Right lobe of liver (tissue), 4 donors: ENCODE data around the gene UNC80.

Experiments
- CTCF ChIP-seq, 4 donors: fragments of 200-600 bp in 3 of 4; fragments of 450-650 bp in 1 of 4; IDR thresholded peaks; one replicate each; pipeline versions ENCODE4 v1.5.1 to v1.8.0; 2016 to 2022; ENCODE audit warnings: antibody characterized with exemption in 4 of 4, mild to moderate bottlenecking in 2 of 4
- POLR2A ChIP-seq: fragments of 450-650 bp; IDR thresholded peaks from one replicate; pipeline ENCODE4 v1.6.1; 2017; ENCODE audit warnings: antibody characterized with exemption, mild to moderate bottlenecking
- donor health status: DM: no; HTN: no; CAD: no.
- donor health status: DM: no; HTN: no; CAD: no.
- donor health status: DM: no; HTN: yes; CAD: no.

DNA sequence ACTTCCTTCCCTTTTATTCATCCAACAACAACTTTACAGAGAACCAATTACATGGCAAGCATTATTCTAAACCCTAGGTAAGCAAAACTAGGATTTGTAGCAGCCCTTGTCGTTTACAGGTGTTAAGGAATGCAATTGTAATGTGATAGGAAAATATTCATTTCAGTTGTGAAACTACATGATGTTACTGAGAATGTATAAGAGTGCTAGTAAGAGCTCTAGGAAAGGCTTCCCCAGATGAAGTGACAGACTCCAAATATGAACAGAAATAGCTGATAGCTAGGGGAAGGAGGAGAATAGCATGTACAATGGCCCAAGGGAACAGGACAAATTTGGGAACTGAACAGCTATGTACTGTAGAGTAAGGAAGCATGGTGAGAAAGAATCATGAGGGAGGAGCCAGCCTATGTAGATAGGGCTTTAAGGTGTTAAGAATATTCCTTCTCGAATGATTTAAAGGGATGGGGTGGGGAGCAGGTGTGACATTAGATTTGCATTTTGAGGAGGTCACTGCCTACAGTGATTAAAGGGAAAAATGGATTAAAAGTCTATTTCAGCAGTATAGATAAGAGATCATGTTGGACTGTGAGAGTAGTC lies 262.6 kb downstream of the UNC80 start:
- no peak for TF ChIP-seq POLR2A
- TF ChIP-seq CTCF (IDR thresholded peaks at IDR 0.05): no peak
